GM18502 (cell line): Measurements from ENCODE around the gene WNT9A.

ENCODE experiments used
- ATAC-seq: cut with Tn5 transposase; IDR thresholded peaks from one replicate; pipeline ENCODE4 v1.9.1; 2021; ENCODE audit warnings: mild to moderate bottlenecking; ENCODE audit not compliant: unreplicated experiment, poor library complexity

Gene WNT9A

DNA sequence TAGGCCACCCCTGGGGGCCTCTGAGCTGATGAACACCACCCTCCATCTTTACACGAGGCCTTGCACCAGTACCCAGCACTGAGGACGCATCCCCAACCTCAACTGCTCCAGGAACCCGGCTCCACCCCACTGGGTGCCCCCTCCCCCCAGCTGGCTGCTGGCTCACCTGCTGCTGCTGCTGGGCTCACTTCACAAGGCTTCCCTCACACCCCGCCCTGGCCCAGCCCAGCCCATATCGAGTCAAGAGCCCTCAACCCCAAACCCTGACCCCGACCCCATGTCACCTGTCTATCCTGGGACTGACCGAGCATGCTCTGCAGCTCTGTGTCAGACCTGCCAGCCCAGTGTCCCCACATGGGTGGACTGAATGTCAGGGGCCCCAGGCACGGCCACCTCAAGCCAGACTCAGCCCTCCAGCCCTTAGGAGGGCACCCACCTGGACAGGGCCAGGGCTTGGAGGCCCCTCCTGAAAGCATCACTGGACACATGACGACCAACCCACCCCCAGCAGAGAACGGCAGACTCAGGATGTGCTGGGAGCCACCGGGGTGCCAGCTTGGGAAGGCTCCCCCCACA lies 21.4 kb downstream of the WNT9A start:
- ATAC-seq, result no peak

DNA sequence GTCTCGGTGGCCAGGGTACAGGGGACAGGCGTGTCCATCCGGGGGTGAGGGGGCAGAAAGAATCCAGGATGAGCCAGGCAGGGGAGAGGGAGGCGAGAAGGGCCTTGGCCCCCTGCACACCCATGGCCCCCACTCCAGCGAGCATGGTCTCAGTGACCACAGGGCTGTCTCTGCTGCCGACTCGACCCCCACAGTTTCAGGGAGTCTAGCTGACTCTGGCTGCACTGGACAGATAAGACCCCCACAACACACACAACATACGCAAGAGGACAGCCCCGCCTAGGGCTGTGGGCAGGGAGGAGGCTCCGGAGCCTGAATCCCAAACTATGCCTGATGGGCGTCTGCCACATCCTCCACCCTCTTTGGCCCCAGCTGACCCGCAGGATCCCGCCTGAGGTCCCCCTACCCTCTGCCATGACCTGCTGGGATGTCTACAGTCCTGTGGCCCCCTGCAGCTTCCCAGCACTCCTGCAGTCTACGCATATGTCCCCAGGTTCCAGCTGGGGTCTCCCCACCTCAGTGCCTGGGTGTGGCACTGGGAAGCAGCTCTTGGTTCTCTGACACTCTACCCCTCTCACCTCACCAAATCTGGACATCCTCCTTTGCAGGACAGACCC lies 22.0 kb downstream of the WNT9A start:
- ATAC-seq, result no peak

DNA sequence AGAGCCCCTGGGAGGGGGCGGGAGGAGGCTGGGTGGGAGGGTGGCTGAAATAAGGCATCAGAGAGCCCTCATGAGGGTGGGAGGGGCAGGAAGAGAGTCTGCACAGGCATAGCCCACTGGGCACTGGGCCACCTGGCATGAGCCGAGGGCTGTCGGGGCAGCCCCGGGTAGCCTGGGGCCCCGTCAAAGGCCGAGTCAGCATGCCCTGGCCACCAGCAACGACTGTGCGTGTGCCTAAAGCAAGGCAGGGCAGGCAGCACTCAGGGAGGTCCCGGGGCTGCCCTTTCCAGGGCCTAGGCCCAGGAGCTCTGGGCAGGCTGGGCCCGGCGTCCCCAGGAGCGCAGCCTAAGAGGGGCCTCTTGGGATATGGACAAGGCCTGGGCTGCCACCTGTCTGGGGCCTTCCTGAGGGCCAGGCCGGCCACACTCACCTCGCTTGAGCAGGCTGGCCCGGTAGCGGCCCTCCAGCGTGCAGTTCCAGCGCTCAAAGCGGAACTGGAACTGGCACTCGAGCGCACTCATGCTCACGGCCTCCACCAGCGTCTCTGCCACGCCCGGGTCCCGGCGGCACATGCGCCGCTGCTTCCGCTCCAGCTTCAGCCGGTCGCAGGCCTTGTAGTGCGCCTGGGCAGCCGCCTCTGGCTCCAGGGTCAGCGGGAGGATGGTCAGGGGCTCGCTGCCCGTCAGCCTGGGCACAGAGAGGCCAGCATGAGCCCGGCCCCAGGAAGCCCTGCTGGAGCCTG lies 22.7 kb downstream of the WNT9A start:
- ATAC-seq, result no peak

DNA sequence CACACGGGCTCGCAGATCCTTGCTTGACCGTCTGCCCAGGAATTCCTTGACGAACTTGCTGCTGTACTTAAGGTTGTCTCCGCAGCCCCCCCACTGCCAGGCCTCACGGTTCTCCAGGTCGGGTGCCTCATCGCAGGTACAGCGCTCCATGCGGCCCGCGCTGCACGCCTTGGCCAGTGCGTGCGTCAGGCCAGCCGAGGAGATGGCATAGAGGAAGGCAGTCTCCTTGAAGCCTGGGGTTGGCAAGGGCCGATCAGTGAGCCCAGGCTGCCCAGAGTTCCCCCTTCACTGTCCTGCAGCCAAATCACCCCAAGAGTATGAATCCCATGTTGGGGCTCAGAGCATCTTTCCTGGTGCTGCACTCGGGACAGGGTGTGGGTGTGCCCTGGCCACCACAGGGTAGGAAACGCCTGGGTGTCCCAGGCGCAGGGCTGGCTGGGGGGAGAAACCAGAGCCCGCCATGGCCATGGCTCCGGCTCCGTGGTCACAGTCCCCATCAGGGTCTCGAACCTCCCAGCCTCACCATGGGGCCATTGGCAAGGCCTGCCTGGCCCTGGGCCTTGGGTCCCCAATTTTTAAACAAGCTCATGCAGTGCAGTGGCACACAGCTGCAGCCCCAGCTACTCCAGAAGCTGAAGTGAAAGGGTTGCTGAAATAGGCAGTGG lies 23.4 kb downstream of the WNT9A start:
- ATAC-seq, result no peak

DNA sequence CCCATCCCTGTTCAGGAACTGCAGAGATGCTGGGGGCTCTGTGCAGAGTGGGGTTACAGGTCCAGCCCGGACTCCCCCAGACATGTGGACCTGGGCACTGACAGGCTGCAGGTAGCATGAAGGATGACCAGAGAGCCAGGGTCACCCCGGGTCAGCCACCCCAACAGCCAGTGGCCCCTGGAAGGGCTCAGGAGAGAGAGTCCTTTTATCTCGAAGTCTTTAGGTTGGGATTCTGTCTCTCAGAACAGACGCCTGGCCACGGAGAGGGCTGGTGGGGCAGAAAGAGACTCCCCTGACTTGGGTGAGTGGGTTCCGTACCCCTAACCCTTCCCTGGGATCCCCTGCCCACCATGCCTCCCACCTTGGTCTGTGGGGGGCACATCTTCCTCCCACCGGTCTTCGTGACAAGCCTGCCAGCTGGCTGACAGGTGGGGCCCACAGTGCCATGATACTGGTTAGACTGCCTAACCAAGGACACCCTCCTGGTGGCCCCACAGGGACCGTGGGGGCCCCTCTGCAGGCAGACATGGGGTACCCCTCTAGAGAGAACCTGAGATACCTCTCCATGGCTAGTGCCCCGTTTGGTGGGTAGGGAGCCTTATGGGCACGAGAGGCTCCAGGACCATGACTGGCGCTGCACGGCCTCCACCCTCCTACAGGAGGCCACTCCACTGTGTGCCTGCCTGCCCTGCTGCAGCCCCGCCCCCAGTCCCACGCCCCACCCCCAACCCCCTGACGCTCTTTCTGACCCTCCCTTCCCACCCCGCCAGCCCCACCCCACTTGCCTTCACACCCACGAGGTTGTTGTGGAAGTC lies 24.2 kb downstream of the WNT9A start:
- ATAC-seq, result no peak

DNA sequence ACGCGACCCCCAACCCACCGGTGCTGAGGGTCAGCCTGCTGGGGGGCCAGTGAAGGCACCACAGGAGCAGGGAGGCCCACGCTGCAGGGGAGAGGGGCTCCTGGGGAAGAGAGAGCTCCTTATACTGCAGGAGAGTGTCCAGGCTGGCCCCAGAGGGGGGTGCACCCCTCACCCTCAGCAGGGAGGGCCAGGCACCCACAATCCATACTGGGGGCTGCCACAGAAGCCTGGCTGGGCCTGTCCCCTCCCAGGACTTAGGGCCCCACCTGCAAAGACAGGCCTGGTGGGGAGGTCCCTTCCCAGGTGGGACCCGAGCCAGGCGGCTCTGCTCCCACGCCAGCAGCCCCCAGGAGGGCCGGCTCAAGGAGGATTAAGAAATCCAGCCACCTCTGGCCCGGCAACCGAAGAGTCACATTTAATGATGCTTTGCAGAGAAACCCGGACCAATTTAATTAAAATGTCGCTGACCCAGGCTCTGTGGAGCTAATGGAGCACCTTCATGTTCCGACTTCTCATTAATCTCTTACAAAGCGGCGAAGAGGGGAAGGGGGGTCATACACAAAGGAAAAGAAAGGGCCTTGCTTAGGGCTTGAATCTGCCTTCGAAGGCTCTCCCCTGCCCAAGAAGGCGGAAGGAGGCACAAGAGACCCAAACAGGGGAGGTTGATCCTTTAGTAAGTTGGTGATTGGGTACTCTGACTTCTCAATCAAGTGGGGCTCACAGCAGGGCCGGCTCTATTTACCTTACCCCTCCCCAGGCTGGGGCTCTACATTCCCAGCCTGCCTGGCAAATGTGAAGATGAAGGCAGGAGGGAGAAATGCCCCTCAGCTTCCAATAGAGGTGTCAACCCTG lies 25.0 kb downstream of the WNT9A start:
- ATAC-seq, result no peak

DNA sequence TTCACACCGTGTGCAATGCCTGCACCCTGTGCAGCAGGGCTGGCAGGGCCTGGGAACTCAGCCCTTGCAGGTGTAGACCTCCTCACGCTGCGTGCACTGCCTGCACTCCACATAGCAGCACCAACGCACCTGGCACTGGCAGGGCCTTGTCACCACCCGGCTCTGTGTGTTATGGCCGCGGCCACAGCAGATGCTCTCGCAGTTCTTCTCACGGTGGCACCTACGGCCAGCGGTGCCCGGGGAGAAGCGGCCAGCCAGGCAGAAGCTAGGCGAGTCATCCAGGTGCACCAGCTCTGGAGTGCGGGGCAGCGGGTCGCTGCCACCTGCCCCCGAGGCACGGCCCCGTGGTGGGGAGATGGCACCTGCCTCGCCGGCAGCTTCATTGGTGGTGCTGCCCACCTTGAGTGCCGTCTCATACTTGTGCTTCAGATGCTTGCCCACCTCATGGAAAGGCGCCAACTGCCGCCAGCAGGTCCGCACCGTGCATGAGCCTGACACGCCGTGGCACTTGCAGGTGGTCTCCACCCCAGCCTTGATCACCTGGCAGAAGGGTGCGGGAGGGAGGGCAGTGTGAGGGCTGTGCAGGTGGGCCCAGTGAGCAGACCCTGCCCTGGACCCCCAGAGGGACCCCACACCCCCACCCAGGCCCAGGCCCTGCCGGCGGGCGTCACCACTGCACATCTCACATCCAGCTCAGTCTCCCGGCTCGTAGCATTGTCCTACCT lies 26.1 kb downstream of the WNT9A start:
- no peak for ATAC-seq

DNA sequence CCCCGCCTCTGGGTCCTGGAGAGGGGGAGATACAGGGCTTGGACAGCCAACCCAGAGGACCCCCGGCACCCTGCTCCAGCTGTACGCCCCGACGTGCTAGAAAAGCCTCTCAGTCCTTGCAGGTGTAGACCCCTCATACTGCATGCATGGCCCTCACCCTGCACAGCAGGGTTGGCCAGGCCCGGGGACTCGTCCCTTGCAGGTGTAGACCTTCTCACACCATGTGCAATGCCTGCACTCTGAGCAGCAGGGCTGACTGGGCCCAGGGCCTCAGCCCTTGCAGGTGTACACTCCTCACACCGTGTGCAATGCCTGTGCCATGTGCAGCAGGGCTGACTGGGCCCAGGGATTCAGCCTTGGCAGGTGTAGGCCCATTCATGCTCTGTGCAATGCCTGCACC lies 26.8 kb downstream of the WNT9A start:
- ATAC-seq, result no peak

DNA sequence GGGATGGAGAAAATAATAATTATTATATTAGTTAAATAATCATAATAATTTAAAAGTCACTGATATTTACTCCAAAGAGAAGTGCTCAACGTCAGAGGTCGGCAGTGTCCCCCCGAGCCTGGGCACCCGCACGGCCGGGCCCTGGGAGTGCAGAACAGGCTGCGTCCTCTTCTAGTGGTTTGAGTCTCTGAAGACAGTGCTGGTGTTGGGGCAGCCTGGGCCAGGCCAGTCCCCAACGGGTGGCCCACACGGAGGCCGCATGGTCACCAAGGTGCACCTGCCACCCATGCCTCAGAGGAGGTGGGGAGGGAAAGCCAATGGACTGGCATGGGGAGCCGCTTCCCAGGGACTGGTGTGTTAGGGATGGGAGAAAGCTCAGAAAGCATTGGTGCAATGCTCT lies 27.3 kb downstream of the WNT9A start:
- no peak for ATAC-seq

DNA sequence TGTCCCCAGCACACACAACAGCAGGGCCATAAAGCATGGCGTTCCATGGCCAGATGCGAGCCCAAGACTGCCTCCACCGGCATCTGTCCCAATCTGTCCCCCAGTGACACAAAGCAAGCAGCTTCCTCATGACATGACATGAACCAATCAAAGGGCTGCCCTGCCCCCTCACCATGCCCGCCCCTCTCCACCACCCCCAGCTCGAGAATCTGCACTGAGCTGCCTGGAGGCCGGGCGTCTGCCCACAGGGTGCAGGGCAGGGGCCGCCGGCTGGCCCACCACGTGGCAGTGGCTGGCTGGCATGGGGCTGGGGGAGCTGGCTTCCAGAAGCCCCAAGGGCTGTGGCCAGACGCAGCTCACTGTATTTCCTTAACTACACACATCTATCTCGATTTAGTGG lies 27.8 kb downstream of the WNT9A start:
- no peak for ATAC-seq

DNA sequence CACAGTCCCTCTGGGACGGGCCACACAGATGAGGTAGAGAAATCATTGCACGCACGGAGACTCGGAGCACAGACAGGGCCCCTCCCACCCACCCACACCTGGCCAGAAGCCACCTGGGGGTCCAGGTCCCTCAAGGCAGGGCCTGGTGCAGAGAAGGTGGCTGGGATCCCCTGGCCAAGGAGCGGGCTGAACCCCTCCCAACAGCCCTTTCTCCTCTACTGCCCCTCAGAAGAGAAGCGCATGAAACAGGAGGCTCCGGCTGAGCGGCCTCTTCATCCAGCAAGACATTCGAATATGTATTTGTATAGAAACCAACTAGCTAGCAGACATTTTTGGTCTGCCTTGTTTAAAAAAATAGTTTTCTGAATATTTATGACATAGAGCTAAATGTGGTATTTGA lies 29.0 kb downstream of the WNT9A start:
- no peak for ATAC-seq

DNA sequence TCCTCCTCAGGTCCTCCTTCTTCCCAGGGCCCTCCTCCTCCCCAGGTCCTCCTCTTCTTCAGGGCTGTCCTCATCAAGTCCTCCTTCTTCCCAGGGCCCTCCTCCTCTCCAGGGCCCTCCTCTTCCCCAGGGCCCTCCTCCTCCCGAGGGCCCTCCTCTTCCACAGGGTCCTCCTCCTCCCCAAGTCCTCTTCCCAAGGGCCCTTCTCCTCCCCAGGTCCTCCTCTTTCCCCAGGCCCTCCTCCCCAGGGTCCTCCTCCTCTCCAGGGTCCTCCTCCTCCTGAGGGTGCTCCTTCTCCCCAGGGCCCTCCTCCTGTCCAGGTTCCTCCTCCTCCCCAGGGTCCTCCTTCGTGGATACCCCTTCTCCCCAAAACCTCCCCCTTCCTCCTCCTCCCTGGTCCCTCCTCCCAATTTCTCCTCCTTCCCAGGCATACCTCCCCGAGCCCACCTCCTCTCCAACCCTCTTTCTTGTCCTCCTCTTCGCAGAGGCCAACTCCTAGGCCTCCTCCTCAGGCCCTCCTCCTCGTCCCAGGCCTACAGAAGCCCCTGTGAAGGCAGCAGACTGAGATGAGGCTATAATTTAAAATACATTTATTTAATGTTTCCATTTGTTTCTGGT lies 29.5 kb downstream of the WNT9A start:
- no peak for ATAC-seq

DNA sequence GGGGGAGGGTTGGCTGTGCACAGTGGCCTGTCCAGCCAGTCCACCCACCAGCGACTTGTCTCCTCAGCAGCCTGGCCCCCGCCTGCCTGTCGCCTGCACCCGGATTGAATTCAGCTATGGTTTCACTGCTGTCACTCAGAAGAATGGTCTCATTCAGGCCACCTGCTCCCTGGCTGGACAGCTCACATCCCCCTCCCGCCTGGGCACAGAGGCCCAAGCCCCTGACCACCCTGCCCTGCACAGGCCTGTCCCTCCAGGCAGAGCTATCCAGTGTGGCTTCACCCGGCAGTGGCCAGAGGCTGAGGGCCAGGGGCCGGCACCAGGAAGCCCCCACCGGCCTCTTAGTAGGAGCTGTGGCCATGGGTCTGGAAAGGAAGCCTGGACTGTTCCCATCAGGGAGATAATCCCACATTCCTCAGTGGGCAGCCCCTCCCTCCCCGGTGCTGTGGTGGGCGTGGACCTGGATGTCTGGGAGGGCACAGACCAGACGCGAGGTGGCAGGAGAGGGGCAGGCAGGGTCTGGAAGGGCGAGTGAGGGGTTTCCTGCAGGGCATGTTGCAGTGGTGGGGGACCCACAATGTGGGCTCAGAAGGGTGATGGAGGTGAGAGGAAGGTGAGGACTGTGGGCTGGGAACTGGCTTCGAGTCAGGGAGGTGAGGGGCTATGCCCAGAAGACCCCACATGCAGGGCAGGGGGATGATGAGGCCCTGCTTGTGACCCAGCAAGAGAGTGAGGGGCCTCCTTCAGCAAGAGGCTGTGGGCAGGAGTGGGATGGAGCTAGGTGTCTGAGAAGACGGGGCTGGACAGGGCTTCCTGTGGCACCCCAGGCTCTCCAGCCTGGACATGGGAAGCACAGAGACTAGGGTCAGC lies 30.4 kb downstream of the WNT9A start:
- ATAC-seq, result no peak

DNA sequence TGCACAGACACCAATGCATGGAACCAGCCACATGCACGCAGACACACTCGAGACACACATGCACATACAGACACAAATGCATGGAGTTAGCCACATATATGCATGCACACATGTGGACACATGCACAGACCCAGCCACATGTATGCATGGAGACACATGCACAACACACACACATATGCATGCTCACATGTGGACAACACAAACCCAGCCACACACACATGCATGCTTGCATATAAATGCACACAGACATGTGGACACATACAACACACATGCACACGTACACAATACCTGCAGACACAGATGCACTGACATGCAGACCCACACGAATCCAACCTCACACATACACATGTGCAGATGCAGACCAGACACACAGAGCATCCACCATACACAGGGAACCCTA lies 31.1 kb downstream of the WNT9A start:
- no peak for ATAC-seq

DNA sequence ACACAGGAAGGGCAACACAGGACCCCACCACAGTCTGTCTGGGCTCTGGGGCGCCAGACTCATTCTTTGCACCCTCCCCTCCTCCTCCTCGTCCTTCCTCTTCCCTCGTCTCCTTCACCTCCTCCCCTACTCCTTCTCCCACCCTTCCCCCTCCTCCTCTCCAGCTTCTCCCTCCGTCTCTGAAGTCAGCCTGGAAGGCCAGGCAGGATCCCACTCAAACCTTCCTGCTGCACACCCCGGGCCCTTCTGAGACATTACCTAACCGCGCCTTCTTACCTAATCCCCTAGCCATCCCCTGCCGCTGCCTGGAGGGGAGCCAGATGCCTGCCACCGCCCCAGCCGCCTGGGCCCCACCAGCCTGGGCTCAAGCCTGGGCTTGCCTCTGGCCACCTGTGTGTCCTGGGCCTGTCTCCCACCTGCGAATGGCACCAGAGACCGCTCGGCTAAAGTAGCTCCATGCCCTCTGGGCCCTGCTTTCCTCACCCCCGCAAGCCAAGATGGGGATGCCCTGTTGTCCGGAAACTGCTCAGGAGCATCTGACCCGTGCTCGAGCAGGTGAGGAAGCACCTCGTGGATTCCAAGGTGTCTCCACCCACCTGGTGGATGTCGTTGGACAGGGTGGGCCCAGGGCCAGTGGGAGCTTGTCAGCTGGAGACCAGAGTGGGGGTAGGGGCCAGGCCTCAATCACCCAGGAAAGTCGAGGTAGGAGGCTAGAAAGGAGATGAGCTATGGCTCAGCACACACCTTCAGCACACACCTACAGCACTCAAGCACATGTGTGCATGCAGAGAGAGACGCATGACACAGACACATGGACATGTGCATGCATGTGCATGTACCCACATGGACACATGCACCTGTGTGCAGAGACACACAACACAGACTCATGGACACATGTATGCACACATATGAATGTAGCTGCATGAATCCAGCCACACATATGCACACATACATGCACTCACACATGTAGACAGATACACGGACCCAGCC lies 31.9 kb downstream of the WNT9A start:
- ATAC-seq, result no peak

DNA sequence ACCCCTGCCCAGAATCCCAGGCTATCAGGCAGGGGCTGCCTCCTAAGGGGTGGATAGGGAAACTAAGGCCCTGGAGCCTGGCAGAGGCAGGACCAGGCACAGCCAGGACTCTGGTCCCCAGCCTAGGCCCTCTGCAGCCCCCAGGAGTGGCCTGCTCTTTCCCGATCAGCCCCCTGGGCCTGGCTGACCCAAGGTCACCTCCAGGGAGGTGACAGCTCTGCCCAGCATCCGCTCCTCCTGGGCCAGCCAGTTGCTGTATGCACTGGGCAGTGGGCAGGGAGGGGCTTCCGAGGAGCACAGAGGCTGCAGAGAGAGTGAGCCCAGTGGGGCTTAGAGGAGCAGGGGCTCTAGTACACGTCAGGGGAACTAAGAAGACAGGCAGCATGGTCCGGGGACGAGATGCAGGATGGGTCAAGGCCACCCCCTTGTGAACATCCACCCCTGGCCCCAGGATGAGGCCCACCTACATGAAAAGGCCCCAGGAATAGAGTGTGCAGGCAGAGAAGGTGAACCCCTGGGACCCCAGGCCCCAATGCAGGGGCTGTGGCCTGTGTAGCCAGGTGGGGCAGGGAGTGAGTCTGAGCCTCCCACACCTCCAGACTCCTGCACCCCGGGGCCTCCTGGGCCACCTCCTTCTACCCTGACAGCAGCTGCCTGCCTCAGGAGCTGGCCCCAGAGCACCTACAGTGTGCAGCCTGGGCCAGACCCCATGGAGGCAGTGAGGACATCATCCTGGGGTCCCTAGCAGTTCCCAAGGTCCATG lies 32.8 kb downstream of the WNT9A start:
- no peak for ATAC-seq
